Transverse colon (tissue), 4 donors: ENCODE measurements around the gene STAP2. TPM values are rescaled to one million over a fixed set of nuclear protein-coding genes. Genes with fewer than 3 reads are reported as not detected.
"Not testable (repeated sequence)": the region's sequence is repeated elsewhere in the genome, so short reads cannot be mapped to it uniquely, and the experiment has no call there.

ENCODE experiments used
- DNase-seq: peaks from one replicate; pipeline ENCODE4 v3.0.0-alpha.2; 2019
- H3K27ac ChIP-seq, 4 donors: fragments of 200-600 bp; sonication (generic); 2 replicates each; pipeline ENCODE4 v1.5.1; 2016 to 2018; ENCODE audit warnings: inconsistent platforms in 4 of 4
- H3K27me3 ChIP-seq: fragments of 200-600 bp; sonication (generic); 2 replicates; pipeline ENCODE4 v1.5.1; 2017; ENCODE audit warnings: inconsistent platforms
- H3K36me3 ChIP-seq, 4 donors: fragments of 200-600 bp; sonication (generic); 2 replicates each; pipeline ENCODE4 v1.5.1; 2017 to 2019; ENCODE audit warnings: inconsistent platforms in 4 of 4
- H3K4me1 ChIP-seq, 4 donors: fragments of 200-600 bp; sonication (generic); 2 replicates each; pipeline ENCODE4 v1.5.1; 2017 to 2020; ENCODE audit warnings: inconsistent platforms in 4 of 4
- H3K4me3 ChIP-seq, 4 donors: fragments of 200-600 bp; sonication (generic); 1 replicate in 1 of 4; 2 replicates in 3 of 4; pipeline versions ENCODE4 v1.5.1 to v1.6.1; 2017 to 2019; ENCODE audit warnings: inconsistent platforms in 4 of 4
- H3K9me3 ChIP-seq, 2 donors: fragments of 200-600 bp; sonication (generic); 2 replicates each; pipeline ENCODE4 v1.5.1; 2017 to 2019; ENCODE audit warnings: inconsistent platforms in 2 of 2
- CTCF ChIP-seq, 5 experiments: fragments of 200-600 bp in 3 of 5; fragments of 450-650 bp in 2 of 5; sonication (generic) in 3 of 5; IDR thresholded peaks; 1 replicate in 2 of 5; 2 replicates in 3 of 5; pipeline ENCODE4 v1.5.1; 2016 to 2017; ENCODE audit warnings: antibody characterized with exemption in 5 of 5, inconsistent platforms in 3 of 5, mild to moderate bottlenecking in 2 of 5, moderate library complexity in 1 of 5
- EP300 ChIP-seq: sonication (generic); formaldehyde crosslinking; IDR thresholded peaks from one replicate; pipeline ENCODE4 v1.6.1; 2017; ENCODE audit warnings: antibody characterized with exemption, low read depth
- POLR2A ChIP-seq: fragments of 450-650 bp; IDR thresholded peaks from one replicate; pipeline ENCODE4 v1.6.1; 2016; ENCODE audit warnings: antibody characterized with exemption, mild to moderate bottlenecking, moderate library complexity
- POLR2AphosphoS5 ChIP-seq, 3 donors: sonication (generic); formaldehyde crosslinking; IDR thresholded peaks; one replicate each; pipeline ENCODE4 v1.6.1; 2016; ENCODE audit warnings: antibody characterized with exemption in 3 of 3
- WGBS, 2 donors: methylation state at CpG; one replicate each; pipeline ENCODE4 v1.1.5; 2018; ENCODE audit warnings: low coverage in 1 of 2; 5-methylcytosine and 5-hydroxymethylcytosine counted together
- in situ Hi-C, 4 donors: fragments of 200-750 bp; cut with MboI; loops; one replicate each; pipeline versions ENCODE4 v1.15.0 to v1.15.1; 2017; ENCODE audit warnings: low sequenced_read_pairs in 3 of 4, low pct_ligation_motif_present in 1 of 4, low pct_unique_long_range_greater_than_20kb in 1 of 4
- intact Hi-C: fragments of 100-400 bp; cut with DNase I; formaldehyde crosslinking; loops from one replicate; pipeline ENCODE4 v1.15.1; 2023; ENCODE audit warnings: low total_unique reads
- total RNA-seq, 4 donors: library from RNA; depleted of rRNA; stranded (reverse); fragments of >200 nt; gene quantifications; one replicate each; pipeline ENCODE4 v1.1.0, GENCODE V29; 2016

STAP2 gene
- total RNA-seq, 4 donors from 2014 or later, result 146 to 680 (median 245) TPM

GRCh38 chr19:4291184-4291732, 47.4 kb downstream of the STAP2 start:
- in situ Hi-C loops, result no loop called here
- 85% methylated on average over 7 of the region's 8 CpGs; no CpG with 5 or more reads in 1 of the 2 donors for WGBS, 2 donors
- Histone ChIP-seq H3K9me3 (no peaks in the 10 kb centered on the region), H3K4me1 (no peaks in the 10 kb centered on the region), H3K4me3 (no peak overlapping the region), H3K27ac (no peak overlapping the region), H3K27me3 (no peaks in the 10 kb centered on the region), H3K36me3 (no peaks in the 10 kb centered on the region)
- DNase-seq, result no peak
- intact Hi-C loops, result no loop called here
- TF ChIP-seq POLR2AphosphoS5 (IDR thresholded peaks at IDR 0.05), result no peak
- no peak for TF ChIP-seq EP300
- TF ChIP-seq POLR2A, result no peak
- TF ChIP-seq CTCF (IDR thresholded peaks at IDR 0.05), result no peak

GRCh38 chr19:4288091-4288777, 50.4 kb downstream of the STAP2 start:
- in situ Hi-C loops, result no loop called here
- peaks cover 0 to 13% (median 7%) of the 10 kb centered on the region in 4 donors for H3K4me1 ChIP-seq
- no peak overlapping the region for H3K4me3 ChIP-seq
- no peaks in the 10 kb centered on the region for H3K9me3 ChIP-seq
- H3K27me3 ChIP-seq, result peaks cover 8% of the 10 kb centered on the region
- intact Hi-C loops, result no loop called here
- 80 to 84% methylated on average over 8 to 16 of the region's 16 CpGs for WGBS, 2 donors
- DNase-seq, result no peak
- TF ChIP-seq CTCF (IDR thresholded peaks at IDR 0.05) (no peak), POLR2AphosphoS5 (IDR thresholded peaks at IDR 0.05) (no peak), EP300 (no peak), POLR2A (no peak)
- no peaks in the 10 kb centered on the region for H3K36me3 ChIP-seq
- H3K27ac ChIP-seq, result no peak overlapping the region

- in situ Hi-C loops, H3K36me3 ChIP-seq, H3K4me3 ChIP-seq, H3K9me3 ChIP-seq, DNase-seq, intact Hi-C loops, H3K27ac ChIP-seq: not testable (repeated sequence)
- WGBS, 2 donors, result 95% methylated on average over 4 of the region's 4 CpGs; no CpG with 5 or more reads in 1 of the 2 donors
- Histone ChIP-seq H3K27me3 (peaks cover 27% of the 10 kb centered on the region), H3K4me1 (peaks cover 0 to 13% (median 7%) of the 10 kb centered on the region in 4 donors)
Observed at GRCh38 chr19:4286141-4286540, 52.5 kb downstream of the STAP2 start.

GRCh38 chr19:4284974-4285373, 53.7 kb downstream of the STAP2 start:
- Histone ChIP-seq H3K36me3 (no peaks in the 10 kb centered on the region), H3K4me1 (peaks cover 0 to 17% (median 7%) of the 10 kb centered on the region in 4 donors), H3K9me3 (no peaks in the 10 kb centered on the region), H3K4me3 (peak overlapping the region in 3 of 4 donors; percentile 32 to 63 (median 61)), H3K27me3 (peaks cover 39% of the 10 kb centered on the region), H3K27ac (peak overlapping the region; percentile 69 to 87 (median 78))
- no peak for DNase-seq
- intact Hi-C loops (no loop called here), in situ Hi-C loops (no loop called here)
- 26 to 36% methylated on average over 4 to 6 of the region's 6 CpGs for WGBS, 2 donors
- TF ChIP-seq POLR2AphosphoS5 (IDR thresholded peaks at IDR 0.05) (no peak), CTCF (IDR thresholded peaks at IDR 0.05) (no peak), POLR2A (no peak), EP300 (no peak)
